HEK293T (cell line): ENCODE data around the gene SLC35A2.

Experiments
- FOXA1 ChIP-seq: fragments of 450-650 bp; IDR thresholded peaks from 2 replicates; pipeline ENCODE4 v1.6.1; 2016; ENCODE audit warnings: mild to moderate bottlenecking
- FOXM1 ChIP-seq: fragments of 450-650 bp; IDR thresholded peaks from 2 replicates; pipeline ENCODE4 v1.6.1; 2017; ENCODE audit warnings: mild to moderate bottlenecking, borderline replicate concordance
- HDGF ChIP-seq: fragments of 450-650 bp; IDR thresholded peaks from 2 replicates; pipeline ENCODE4 v1.6.1; 2017; ENCODE audit warnings: antibody characterized with exemption, borderline replicate concordance
- L3MBTL2 ChIP-seq: fragments of 450-650 bp; conservative IDR thresholded peaks from 2 replicates; pipeline ENCODE4 v1.6.1; 2016; ENCODE audit warnings: mild to moderate bottlenecking
- LEF1 ChIP-seq: fragments of 450-650 bp; IDR thresholded peaks from 2 replicates; pipeline ENCODE4 v1.6.1; 2017; ENCODE audit warnings: mild to moderate bottlenecking, borderline replicate concordance
- NFRKB ChIP-seq: fragments of 450-650 bp; IDR thresholded peaks from 2 replicates; pipeline ENCODE4 v1.6.1; 2016; ENCODE audit warnings: mild to moderate bottlenecking, moderate library complexity
- TARDBP ChIP-seq: fragments of 450-650 bp; IDR thresholded peaks from 2 replicates; pipeline ENCODE4 v1.6.1; 2016
- TF ChIP-seq, protein P1 (sequence below): fragments of 450-650 bp; IDR thresholded peaks from 2 replicates; pipeline ENCODE4 v1.6.1; 2016

DNA sequence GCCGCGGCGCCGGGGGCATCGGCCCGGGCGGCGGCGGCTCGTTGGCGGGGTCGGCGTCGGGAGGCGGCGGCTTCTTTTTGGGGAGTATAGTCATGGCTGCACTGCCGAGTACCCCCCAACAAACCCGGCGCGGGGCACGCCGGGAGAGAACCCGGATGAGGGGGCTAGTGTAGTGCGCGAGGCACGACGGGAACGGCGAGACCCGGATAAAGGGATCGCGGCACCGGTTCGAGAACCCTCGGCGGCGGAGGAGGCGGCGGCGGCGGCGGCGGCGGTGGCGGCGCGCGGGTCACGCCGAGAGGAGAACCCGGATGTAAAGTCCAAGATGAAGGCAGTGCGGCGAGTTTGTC, 46.0 kb upstream of the SLC35A2 start, which contains the start of gene OTUD5:
- TF ChIP-seq FOXM1, result no peak
- no peak for TF ChIP-seq NFRKB
- no peak for TF ChIP-seq LEF1
- TF ChIP-seq TARDBP, result no peak
- TF ChIP-seq, protein P1, sequence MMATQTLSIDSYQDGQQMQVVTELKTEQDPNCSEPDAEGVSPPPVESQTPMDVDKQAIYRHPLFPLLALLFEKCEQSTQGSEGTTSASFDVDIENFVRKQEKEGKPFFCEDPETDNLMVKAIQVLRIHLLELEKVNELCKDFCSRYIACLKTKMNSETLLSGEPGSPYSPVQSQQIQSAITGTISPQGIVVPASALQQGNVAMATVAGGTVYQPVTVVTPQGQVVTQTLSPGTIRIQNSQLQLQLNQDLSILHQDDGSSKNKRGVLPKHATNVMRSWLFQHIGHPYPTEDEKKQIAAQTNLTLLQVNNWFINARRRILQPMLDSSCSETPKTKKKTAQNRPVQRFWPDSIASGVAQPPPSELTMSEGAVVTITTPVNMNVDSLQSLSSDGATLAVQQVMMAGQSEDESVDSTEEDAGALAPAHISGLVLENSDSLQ, result no peak
- no peak for TF ChIP-seq FOXA1
- TF ChIP-seq HDGF, result no peak
- TF ChIP-seq L3MBTL2, result no peak
